ENCODE data around the gene MEX3C.

GRCh38 chr18:51157215-51157614, 40.3 kb downstream of the MEX3C start:
- TF ChIP-seq CTCF (IDR thresholded peaks at IDR 0.05) (no peak), POLR2A (IDR thresholded peaks at IDR 0.05) (no peak)
